ENCODE data around the gene EDAR.

Gene EDAR

DNA sequence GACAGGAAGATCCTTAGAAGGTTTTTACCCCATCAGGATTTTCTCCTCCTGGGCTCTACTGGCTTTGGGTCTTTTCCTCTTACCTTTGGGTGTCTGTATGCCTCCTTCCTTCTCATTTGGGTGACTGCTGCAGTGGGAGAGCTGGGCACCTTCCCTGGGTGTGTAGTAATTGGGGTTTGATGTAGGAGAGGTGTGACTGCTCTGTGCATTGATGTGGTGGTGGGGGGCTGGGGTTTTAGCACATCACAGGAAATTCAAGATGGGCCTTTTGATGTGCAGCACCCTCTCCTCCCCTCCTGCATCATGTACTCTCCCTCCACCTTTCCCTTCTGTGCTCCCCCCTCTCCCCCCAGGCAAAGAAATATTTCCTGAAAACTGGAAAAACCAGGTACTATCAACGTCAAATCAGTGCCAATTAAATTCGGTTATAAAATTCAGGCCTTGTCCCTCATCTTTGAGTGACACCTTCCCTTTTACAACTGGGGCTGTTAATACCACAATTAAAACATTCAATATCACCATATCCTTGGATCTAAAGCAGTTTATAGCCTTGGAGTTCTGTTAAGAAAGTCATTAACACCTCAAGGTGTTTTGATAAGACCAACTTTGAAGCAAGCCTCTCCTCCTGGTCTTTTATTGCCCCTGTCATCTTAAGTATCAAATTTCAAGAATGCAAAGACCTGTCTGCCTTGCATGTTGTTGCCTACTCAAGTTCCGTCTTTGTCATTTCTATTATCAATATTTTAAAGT is 23.3 kb downstream of the EDAR start:
- no peak for DNase-seq

DNA sequence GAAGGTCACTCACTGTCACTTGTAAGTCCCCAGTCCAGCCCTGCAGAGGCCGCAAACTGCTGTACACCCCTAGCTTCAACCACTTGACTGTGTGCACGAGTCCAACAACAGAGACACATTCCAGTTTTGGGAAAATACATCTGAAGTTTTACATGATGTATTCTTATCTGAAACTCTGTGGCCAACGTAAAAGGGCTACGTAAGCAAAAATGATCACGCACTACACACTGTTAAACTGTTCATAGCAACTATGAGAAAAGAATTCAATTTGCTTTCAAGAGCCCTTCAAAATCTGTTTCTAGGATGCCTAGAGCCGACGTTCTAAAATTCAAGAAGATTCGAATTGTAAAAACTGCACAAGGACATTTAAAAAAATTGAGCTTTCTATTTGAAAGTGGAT is 26.0 kb downstream of the EDAR start:
- no peak for DNase-seq

DNA sequence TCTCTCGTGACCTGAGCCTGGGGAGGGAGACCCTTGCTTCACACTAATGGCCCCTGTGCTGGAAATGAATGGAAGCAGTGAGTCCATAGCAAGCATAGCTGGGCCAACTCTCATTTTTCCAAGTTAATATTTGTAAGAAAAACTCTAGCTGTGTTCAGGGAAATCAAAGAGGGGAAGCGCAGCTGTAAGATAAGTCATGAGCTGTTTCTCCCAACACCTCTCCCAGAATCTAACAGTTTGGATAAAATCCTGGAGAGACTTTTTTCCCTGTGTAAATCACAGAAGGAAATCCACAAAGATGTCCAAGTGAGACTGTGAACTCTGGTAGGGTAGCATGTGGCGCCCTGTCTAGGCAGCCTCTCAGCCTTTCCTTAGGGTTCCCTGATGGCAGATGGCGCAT is 27.2 kb downstream of the EDAR start:
- no peak for DNase-seq

DNA sequence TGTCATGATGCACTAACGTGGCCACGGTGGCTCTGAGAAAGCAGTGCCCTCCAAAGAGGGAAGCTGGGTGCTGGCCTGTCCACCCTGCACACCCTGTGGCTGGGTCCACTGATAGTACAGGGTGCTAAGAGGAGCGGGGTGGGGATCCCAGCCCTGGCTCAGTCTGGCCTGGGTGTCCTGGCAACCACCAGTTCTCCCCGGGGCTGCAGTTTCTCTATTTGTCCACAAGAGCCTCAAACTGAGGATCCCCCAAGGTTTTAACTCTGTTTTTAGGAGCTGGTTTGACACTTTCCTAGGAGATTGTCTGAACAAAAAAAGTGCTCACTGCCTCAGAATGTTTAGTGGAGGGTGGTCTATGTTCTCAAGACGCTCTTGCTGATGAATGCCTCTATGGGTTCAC is 29.0 kb downstream of the EDAR start:
- DNase-seq: no peak

DNA sequence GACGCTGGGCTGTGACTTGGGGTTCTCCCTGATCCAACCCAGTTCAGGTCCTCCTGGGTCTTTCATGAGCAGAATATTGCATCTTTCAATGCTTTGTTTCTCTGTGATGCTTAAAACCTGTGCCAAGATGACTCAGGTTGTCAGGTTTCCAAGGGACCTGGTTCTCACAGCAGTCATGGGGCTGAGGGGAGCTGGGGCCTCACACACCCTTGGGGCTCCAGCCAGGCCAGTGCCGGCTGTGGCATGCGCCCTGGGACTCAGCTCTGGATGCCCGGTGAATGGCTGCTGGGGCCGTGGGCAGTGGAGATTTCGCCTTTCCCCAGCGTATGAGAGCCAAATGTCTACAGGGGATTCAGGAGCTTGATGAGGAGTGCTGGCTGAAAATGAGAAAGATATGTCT is 29.6 kb downstream of the EDAR start:
- no peak for DNase-seq

DNA sequence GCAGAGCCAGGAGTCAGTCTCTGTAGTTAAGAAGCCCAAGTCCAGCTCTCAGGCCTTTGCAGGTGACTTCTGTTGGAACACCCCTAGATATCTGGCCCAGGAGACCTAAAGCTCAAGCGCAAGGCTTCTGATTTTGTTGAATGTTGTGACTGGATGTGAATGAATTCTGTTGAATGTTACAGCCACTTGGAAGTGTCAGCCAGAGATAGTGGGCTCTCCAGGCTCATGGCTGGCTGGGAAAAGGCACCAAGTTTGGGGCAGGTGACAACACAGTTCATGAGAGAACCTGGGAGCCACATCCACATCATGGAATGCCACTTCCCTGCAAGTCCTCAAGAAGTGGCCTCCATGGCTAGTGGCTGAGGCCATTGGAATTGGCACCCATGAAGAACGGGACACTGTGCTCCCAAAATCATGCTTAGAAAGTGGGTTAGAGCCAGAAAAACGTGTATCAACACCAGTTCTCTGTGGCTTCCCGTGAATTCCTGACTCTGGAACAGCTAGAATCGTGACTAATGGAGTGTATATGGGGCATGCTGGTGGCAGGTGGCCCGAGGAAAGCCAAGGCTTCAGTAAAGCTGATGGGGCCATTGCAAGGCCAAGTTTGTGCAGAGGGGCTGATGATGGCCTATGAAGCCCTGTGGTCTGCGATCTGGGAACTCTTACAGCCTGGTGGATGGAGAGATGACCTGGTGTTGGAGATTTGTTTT is 30.2 kb downstream of the EDAR start:
- DNase-seq: no peak

DNA sequence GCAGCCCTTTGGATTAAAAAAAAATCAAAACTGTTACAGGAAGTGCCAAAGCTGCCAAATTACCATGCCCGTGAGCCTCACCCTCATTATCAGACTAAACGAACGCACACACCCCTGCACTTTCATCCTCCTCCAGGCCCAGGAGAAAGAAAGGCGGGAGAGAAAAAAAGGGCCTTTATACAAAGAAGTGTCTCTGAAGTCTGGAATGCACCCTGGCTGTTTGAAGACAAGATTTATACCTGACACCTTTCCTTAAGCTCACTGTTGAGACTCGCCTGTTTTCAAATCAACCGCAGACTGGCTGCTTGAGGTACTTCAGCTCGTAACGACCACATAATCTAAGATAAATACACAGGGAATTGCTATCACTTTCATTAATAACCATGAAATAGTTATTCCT is 31.0 kb downstream of the EDAR start:
- no peak for DNase-seq

DNA sequence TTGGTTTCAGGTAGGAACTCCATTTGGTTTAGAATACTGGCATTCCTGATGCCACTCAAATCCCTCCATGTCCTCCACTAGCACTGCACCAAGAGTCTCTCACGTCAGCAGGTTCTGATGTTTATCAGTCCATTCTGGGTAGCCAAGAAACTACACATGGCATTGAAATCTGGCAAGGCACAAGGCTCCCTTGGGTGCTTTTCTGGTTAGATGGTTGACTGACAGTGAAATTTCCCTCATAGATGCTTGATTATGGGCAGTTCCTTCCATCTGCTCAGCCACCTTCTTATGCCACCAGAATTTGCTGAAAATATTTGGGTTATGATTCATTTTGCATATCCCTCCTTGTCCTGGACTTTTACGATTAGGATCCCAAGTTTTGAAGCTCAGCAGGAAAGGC is 32.6 kb downstream of the EDAR start:
- no peak for DNase-seq

DNA sequence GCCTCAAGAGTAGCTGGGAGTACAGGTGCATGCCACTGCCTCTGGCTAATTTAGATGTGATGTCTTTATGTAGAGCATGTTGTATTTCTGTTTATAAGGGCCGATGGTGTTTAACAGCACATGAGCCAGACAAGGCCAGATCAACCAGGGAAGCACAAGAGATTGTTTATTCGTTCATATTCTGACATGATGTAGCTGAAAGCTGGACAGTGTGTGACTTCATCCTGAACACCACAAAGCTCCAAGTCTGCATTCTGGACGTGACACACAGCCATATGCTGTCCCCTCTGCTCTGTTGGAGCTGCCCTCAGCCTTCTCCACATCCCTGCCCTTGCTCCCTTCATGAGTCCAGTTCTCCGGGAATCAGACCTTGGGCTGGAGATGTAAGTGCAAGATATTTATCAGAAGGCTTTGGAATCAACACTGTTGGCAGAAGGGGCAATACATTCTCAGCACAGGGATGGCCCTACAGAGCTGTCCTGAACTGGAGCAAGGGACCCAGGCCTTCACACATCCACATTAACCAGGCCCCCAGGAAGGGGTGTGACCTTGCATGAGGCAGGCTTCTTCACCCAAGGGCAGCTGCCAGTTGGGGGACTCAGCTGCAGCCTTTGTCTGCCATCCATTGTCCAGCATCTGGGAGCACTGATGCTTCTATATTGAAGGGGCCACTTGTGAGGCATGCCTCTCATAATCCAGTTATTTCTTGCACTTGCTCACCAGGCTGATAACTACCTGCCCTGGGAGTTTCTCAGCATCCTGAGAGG is 38.5 kb downstream of the EDAR start:
- no peak for DNase-seq

DNA sequence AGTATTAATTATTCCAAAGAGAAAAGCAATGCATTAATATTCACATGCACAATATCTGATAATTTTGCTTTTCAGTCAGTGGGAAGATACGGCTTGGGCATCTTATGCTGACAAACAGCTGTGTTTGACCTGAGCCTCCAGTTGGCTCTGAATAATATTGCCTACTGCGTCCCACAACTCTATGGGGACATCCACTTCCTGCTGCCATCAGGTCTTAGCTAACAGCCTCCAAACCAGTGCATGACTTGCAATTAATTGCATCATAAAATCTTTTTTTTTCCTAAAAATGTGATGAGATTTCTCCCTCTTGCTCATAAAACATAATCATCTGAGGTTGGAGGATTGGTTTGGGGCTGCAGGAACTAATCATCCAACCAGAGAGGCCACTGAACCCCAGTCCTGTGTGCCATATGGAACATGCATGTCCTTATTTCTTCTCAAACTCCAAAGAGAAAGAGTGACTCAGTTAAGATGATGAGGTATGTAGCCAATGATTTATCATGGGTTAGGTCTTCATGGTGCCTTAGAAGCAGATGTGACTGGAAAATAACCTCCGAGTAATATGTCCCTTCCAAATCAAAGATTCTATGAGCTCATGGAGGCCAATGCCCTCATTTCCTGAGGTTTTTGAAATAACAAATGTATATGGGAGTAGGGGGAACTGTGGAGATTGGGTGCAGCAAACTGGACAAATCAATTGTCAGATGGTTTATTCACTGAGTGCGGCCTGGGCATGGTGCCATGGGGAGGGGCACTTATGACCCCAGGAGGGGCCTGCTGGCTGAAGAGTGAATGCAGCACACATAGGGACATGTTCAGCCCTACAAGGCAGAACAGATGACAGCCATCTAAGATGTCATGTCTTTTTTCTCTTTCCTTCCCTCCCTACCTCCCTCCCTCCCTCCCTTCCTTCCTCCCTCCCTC is 39.4 kb downstream of the EDAR start:
- DNase-seq: no peak

DNA sequence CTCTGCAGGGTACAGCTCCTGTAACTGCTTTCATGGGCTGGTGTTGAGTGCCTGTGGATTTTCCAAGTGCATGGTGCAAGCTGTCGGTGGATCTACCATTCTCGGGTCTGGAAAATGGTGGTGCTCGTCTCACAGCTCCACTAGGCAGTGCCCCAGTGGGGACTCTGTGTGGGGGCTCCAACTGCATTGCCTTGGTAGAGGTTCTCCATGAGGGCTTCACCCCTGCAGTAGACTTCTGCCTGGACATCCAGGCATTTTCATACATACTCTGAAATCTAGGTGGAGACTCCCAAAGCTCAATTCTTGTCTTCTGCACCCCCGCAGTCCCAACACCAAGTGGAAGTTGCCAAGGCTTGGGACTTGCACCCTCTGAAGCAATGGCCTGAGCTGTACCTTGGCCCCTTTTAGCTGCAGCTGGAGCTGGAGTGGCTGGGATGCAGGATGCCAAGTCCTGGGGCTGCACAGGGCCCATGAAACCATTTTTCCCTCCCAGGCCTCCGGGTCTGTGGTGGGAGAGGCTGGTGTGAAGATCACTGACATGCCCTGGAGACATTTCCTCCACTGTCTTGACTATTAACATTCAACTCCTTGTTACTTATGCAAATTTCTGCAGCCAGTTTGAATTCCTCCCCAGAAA is 41.6 kb downstream of the EDAR start:
- DNase-seq: no peak

DNA sequence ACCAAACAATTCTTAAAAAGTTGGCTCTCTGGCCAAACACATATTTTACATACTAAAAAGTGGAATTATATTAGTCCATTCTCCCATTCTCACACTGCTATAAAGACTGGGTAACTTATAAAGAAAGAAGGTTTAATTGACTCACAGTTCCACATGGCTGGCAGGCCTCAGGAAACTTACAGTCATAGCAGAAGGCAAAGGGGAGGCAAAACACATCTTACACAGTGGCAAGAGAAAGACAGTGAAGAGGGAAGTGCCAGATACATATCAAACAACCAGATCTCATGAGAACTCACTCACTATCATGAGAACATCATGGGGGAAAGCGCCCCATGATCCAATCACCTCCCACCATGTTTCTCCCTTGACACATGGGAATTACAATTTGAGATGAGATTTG is 42.6 kb downstream of the EDAR start:
- DNase-seq: no peak

DNA sequence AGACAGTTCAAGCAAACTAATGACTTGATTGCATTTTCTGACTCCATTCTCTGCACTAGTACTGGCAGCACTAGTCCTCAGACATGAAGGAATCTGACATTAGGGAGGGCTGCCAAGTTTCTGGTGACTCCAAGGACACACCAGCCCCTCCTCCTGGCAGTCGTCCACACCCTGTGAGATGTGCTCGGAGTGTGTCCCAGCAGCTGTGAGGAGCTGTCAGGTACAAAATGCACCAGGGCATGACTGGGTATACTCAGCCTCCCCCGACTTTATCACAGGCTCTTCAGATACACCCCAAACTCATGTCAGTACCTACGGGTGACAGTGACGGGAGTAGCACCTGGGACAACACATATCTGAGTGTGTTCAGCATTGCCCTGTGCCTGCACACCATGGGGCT is 43.1 kb downstream of the EDAR start:
- no peak for DNase-seq

DNA sequence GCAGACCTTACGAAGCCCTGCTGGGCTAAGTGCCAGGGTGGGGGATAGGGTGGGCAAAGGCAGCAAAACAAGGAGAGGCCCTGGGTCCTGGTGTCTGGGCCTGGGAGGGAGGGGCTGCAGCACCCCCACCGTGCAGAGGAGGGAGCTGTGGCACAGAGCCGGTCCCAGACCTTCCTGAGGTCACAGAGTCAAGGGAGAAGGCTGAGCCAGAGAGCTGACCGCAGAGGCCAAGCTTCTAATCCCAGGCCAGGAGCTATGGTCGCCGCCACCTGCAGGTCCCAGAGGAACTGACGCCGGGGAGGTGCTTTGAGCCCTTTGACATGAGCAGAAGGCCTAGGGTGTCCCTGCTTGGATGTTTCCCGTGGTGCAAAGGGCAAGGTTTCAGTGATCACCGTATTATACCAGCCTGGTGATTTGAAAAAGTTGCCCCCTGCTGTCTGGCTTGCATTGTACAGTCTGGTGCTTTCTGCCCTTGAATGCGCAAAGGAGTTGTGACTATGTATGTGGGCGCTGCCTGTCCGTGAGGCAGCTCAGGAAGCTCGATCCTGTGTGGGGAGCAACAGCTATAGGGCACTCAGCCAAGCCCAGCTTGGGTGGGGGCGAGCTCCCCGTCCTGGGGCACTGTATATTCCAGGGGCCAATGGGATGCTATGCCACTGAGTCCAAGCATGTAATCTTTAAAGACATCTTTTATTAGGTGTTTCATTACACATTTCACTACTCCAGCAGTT is 44.3 kb downstream of the EDAR start:
- DNase-seq: no peak

DNA sequence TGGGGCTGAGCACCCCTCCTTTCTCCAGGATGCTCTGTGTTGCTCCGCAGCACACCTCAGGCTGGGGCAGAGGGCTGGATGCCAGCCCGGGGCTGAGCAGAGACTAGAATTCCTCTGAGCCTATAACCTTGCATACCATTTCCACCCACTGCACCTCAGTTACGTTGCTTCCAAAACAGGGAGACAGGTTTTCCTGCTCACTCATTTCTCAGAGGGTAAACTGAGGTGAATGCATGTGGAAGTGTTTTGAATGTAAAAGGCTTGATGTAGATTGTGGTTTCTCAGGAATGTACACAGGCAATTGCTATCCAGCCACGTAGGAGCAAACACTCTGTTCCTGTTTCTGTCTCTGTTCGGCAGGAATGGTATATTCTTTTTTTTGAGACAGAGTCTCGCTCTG is 45.3 kb downstream of the EDAR start:
- DNase-seq: no peak

DNA sequence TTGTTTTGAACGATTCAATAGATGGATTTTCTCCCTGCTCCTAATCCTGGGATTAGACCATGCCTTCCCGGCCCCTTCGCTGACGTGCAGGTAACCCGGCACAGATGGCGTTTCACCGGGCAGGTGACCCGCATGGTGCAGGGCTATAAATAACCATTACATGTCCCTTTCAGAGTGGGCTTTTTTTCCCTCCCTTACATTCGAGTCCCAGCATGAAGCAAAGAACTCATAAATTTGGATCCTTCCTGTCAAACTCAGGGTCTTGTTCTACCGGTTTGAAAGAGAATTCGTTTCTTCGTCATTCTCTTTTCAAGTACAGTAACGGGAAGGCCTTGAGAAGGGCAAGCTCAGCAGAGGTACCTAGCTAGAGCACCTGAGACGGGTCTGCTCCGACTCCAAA is 46.1 kb downstream of the EDAR start:
- no peak for DNase-seq

DNA sequence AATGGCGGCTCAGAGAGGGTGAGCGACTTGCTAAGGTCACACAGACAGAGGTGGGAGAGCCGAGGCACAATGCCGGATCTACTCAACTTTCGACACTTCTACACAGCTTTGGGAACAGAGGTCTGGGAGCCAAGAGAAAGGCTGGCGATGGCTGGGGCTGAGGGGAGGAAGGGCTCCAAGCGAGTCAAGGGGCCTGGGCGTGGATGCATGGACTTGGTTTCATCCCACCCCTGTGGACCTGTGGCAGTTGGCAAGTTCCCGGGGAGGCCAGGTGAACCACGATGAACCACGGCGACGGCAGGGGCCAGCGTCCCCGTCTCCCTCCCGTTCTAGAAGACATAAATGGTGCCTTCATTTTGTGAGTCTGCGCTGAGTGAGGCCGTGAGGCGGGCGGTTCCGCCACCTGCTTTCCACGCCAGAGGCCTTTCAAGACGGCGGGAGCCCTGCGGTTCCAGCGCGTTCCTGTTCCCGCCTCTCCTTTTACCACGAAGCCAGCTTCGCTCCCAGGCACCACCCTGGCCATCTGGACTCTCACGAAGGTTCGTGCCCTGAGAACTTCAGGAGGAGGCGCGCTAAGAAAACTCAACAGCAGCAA is 46.7 kb downstream of the EDAR start:
- no peak for DNase-seq

DNA sequence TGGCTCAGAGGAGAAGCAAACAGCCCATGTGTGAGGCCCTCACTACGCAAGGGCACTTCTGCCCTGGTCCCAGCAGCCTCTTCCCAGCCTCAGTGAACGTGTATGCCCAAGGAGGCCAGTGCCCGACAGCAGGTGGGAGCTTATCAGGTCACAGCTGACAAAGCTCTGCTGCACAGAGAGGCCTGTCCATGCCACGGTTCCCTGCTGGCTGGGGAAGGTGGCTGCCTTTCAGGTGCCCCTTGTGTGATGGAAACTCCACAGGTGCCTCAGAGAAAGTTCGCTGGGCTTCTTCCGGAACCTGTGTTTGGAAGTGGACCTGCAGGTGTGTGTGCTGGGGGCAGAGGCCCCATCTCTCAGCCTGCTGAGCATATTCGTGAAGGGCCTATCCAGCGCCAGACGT is 47.3 kb downstream of the EDAR start:
- DNase-seq: no peak

DNA sequence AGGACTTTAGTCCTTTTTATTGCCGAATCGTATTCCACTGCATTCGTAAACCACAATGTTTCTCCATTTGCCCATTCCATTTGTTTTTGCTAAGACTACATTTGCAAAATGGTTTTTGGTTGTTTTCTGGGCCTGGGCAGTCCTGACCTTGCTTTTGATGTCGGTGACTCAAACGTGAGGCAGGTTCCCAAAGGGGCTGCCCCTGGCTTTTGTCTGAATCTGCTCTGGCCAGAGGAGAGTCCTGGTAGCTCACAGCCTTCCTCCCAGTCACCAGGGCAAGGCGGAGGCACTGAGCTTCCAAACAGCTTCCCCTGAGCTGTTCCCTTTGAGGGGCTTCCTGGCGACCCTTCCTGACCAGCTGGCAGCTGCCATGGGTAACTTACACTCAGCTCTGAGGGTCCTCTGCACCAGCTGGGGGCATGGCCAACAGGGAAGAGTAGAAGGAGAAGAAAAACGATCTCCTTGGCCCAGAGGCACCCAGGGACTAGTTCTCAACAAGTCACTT is 47.8 kb downstream of the EDAR start:
- no peak for DNase-seq

DNA sequence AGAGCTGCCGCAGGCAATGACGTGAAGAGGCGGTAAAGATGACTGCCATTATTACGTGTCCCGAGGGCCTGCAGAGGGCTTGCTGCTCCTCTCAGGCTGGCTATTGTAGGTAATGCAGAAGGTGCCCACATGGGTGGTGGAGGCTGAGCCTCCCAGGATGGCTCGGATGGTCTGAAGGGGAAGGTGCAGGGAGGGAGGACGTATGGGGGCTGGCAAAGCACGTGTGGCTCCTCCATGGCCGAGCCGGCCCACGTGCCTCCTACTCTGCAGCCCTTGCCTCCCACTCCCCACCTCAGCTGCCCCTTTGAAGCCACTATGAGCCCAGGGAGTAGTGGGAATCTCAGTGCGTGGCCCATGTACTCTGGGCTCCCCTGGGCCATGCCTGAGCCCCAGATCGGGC is 48.9 kb downstream of the EDAR start:
- DNase-seq: no peak

DNA sequence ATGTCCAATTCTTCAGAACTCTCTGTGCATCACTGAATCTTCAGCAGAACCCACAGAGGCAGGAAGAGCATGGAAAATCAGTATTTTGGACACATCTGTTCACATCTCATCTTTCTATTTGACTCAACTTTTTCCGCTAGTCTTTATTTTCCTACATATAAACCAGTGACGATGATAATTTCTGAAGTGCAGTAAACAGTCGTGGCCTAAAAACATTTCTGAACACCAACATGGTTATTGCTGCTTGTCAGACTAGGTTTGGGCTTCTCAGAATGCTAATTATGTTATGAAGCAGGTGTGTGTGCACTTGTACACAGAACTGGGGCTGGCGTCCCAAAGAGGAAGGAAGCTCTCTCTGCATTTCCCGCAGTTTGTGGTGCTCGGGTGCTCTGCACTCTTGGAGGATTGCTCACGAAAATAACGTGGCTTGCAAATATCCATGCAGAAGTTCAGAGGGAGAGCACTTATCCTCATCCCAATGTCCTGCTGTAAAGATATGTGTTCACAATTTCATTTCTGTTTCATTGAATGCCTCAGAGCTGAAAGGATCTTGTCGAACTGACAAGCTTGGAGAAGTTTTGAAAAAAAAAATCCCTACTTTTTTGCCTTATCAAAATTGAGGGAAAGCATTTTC is 50.8 kb downstream of the EDAR start:
- DNase-seq: no peak
